Activated T-cell treated with anti-CD3 and anti-CD28 coated beads, Interleukin-2, amount 50 U/mL, for 1 hour (primary cell): ENCODE results near the gene TMEM100.
"Not testable (repeated sequence)": the region's sequence is repeated elsewhere in the genome, so short reads cannot be mapped to it uniquely, and the experiment has no call there.

Experiments
- DNase-seq: peaks from one replicate; pipeline ENCODE4 v3.0.0-alpha.2; 2020

TMEM100 gene

GRCh38 chr17:55680686-55681341 is 41.9 kb downstream of the TMEM100 start:
- no peak for DNase-seq

- DNase-seq = no peak
Observed at GRCh38 chr17:55677446-55677845, 45.2 kb downstream of the TMEM100 start.

- no peak for DNase-seq
Observed at GRCh38 chr17:55676274-55676673, 46.4 kb downstream of the TMEM100 start.

GRCh38 chr17:55673743-55674506 is 48.7 kb downstream of the TMEM100 start:
- DNase-seq = no peak

- no peak for DNase-seq
Observed at GRCh38 chr17:55672585-55673501, 49.8 kb downstream of the TMEM100 start.

GRCh38 chr17:55672010-55672409 is 50.7 kb downstream of the TMEM100 start:
- not testable (repeated sequence) for DNase-seq
